HG03064 (cell line): ENCODE measurements around the gene METTL3.

Source experiments
- ATAC-seq: cut with Tn5 transposase; IDR thresholded peaks from one replicate; pipeline ENCODE4 v1.9.1; 2021; ENCODE audit warnings: low read depth; ENCODE audit not compliant: unreplicated experiment

METTL3 gene

DNA sequence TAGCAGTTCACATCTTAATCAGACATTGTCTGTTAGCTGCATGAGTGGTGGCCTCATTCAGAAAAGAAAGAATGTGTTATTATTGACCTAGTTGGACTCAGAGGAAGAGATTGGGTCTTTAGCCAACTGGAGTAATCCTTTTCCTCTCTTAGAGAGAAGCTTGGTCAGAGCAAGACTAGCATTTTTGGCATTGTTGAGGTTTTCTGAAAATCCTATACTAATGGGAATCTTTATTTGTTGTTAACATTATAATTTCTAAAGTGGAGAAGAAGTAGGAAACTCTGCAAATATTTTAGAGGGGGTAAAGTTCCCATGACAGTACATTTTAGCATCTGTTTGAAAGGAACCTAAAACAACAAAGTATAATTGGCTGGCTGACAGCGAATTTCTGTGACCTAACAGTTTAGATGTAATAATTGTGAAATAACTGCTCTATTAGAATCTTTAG, 24.5 kb downstream of the METTL3 start:
- no peak for ATAC-seq

DNA sequence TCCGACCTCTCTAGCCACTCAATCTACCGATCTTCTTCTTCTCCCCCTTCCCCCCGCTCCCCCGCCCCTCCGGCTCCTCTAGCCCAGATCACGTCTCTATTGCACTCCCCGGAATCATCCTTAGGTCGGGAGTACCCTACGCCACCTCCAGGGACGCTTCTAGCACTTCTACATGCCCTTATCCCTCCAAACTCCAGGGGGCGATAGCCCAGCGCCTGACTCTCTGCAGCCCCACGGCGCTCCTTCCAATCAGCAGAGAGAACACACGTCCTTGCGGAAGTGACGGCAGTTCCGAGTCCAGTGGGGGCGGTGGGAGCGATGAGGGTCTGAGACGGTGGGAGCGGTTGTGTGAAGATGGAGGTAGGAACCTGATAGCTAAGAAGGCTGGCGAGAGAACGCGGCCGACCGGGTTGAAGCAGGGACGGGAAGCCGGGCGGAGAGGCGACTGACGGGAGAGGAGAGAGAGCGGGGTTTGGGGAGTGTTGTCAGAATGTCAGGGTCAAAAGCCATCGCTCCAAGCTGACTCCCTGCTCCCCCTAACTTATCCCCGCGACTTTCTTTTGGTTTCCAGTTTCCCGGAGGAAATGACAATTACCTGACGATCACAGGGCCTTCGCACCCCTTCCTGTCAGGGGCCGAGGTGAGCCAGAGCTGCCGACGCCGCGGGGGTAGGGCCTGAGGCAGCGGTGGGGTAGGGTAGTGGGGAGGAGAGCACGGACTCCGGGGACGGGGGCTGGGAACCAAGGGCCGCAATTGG, 34.0 kb downstream of the METTL3 start, which contains the start of the genes RAB2B and TOX4:
Gene RAB2B, minus strand, starts transcription at position 35 of the 757 bp plus-strand sequence. CDS start 87 bp downstream, outside the sequence.
Gene TOX4, plus strand, starts transcription at position 271 of the 757 bp plus-strand sequence. Its CDS starts 84 bp downstream, at position 355.
- ATAC-seq, result peak; percentile 100

DNA sequence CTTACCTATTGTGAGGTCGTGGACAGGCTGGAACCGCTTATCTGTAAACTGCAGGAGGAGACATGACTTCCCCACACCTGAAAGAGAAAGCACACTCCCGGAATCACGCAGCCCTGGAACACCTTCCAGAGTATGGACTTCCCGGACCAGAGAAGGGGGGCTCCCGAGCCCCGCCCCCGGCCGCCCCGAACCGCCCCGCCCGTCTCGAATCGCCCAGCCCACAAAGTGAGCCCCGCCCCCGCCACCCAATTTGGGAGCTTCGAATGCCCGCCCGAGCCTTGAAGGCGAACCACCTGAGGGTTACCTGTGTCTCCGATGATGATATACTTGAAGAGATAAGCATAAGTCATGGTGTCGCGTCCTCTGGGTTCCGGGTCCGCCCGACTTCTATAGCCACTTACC, 34.6 kb downstream of the METTL3 start:
- peak; percentile 40 for ATAC-seq

DNA sequence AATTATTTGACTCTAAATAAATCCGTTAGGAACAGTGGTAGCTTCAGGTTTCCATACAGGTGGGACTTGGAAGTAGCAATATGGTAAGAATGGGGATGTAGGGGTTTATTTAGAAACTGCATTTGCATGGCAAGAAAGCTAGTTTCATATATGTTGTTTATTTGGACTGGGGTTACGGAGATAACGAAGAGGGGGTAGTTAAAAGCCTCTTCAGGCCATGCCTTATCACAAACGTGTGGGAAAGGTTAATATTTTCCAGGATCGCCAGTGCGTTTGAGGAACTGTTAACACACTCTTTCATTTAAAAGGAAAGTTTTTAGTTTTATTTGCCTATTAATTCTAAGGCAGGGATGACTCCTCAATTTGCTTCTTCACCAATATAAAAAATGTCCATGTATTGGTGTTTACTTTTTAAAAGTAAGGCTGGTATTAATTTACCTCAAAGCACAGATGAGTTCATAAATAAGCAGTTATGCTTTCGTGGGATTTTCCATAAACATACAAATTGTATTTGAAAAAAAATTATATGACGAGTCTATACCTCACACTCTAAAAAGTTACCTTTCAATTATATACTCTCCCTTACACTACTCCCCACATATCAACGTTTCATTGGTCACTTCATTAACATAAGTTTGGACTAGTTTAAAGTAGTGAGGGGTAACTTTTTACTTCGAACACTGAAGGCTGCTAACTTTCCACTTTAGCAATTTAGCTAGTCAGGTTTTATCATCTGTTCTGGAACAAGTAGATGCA, 35.2 kb downstream of the METTL3 start:
- ATAC-seq, result no peak

DNA sequence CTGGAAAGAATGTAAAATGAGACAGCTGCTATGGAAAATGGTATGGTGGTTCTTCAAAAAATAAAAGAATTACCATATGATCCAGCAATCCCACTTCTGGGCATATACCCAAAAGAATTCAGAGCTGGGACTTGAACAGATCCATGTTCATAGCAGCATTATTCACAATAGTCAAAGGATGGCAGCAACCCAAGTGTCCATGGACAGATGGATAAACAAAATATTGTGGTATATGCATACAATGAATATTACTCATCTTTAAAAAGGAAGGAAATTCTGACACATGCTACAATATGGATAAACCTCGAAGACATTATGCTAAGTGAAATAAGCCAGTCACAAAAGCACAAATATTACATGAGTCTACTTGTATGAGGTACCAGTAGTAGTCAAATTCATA, 43.5 kb downstream of the METTL3 start:
- no peak for ATAC-seq

DNA sequence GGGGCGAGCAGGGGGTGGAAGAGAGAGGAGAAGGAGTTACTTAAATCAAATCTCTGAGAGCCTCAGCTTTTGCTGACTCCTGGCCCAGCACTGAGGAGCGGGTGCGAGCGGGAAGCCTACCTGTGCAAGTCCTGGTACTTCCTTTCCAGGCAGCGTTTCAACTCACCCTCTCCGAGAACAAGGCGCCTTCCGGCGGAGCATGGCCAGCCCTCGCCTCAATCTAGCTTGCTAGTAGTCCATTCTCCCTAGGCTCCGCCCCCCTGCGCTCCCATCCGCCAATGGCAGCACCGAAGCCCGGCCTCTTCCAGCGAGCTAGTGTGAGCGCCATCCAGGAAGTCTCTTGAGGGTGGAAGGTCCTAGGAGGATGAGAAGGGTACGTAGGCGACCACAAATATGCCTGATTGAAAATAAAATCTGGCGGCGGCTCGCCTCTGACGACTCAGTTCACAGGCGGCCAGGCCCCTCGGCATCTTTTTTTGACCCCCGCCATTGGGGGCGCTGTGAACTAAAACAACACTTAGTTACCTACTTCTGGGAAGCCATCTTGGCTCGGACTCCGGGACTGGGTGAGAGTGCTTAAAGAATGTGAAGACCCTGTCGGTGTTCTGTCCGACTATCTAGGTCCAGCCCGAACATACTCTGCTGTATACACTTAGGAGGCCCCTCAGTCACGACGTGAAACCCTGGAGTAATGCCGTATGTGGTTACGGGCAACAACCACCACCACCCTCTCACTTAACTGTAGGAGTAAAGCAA, 55.0 kb downstream of the METTL3 start, which contains the start of gene CHD8:
Gene CHD8, minus strand, starts transcription at position 212 of the 756 bp plus-strand sequence. CDS start 24,480 bp downstream, outside the sequence.
- peak; percentile 97 for ATAC-seq

DNA sequence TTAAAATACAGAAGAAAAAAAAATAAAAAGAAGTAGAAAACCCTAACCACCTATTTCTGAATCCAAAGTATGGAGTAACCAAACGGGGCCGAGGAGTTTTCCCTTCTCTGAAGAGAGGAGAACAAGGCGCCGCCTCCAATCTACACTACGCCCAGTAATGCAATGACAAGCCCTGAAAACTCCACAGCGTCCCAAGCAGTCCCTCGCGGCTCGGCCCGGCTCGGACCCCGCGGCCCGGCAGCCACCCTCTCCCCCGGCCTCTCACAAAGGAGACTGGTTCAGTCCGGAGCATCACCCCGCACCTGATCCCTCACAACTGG, 55.6 kb downstream of the METTL3 start:
- peak; percentile 24 for ATAC-seq

DNA sequence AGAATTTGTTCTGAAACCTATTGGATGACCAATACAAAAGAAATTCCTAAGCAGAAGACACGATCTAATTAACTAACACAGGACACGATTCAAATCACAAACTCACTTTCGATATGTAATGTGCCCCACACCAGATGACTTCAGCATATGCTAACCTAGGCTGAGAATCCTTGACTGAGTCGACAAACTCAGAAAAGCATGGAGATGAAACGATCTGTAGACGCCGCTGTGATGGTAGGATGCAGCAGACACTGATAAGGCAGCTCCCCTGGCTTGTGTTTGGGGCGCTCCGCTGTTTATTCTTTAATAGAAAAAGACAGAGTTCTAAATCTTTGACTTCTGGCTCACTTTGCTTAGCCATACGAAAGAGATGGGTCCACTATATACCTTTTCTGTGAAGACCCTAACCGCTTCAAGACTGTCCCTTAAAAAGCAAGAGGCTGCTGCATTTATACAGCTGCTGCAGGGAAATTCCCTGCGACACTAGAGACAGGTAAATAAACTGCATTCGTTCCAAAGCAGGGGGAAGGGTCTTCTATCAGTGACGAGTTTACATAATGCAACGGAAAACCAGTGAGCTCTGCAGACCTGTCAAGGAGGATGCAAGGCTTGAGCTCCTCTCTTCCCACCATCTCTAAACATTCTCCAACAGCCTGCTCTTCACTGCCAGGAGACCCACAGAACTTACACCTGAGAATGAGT, 56.1 kb downstream of the METTL3 start:
- no peak for ATAC-seq

DNA sequence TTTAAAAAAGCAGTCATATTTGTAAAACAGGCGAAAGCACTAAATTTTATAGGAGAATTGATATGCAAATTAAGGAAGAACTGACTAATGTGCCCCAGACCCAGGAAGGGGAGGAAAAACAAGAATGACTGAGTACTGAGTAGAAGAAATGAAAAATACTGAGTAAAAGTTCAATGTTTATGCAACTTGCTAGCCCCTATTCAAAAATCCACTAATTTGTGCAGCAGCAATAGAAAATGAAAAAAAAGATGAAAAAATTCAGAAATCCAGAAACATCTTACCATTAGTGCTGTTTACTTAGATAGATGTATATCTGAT, 61.3 kb downstream of the METTL3 start:
- ATAC-seq, result no peak
